Natural killer cell (primary cell): ENCODE measurements around the gene PRDM10. TPM values are rescaled to one million over a fixed set of nuclear protein-coding genes. Genes with fewer than 3 reads are reported as not detected.

Source experiments
- ATAC-seq, 3 donors: fragments of 150-1000 bp in 2 of 3; fragments of 200-7000 bp in 1 of 3; cut with Tn5 transposase; 1 replicate in 1 of 3; 2 replicates in 2 of 3; pipeline ENCODE4 v1.10.0; 2021; ENCODE audit warnings: mild to moderate bottlenecking in 2 of 3, moderate library complexity in 2 of 3
- DNase-seq, 2 donors: peaks; one replicate each; pipeline versions ENCODE4 v3.0.0 to v3.0.0-alpha.2; 2013 to 2021; ENCODE audit warnings: mixed read lengths in 1 of 2
- H3K27ac ChIP-seq: one replicate; pipeline ENCODE4 v1.5.1; 2013; ENCODE audit warnings: mild to moderate bottlenecking, low read length
- H3K27me3 ChIP-seq: one replicate; pipeline ENCODE4 v1.6.1; 2013; ENCODE audit warnings: low read length; ENCODE audit not compliant: control insufficient read depth, insufficient read depth
- H3K36me3 ChIP-seq: one replicate; pipeline ENCODE4 v1.6.1; 2013; ENCODE audit warnings: low read length; ENCODE audit not compliant: control insufficient read depth, insufficient read depth
- H3K4me1 ChIP-seq: one replicate; pipeline ENCODE4 v1.6.1; 2013; ENCODE audit warnings: low read length; ENCODE audit not compliant: control insufficient read depth, insufficient read depth
- H3K4me3 ChIP-seq: one replicate; pipeline ENCODE4 v1.5.1; 2013; ENCODE audit warnings: low read length
- H3K9me3 ChIP-seq: one replicate; pipeline ENCODE4 v1.6.1; 2013; ENCODE audit warnings: low read length; ENCODE audit not compliant: control insufficient read depth, insufficient read depth
- H3K27ac Mint-ChIP-seq, 2 donors: one replicate each; pipeline ENCODE4 v1.8.0; 2022; ENCODE audit warnings: mild to moderate bottlenecking in 2 of 2, mixed read lengths in 2 of 2, moderate library complexity in 1 of 2
- H3K27me3 Mint-ChIP-seq, 2 donors: one replicate each; pipeline ENCODE4 v1.8.0; 2022; ENCODE audit warnings: low read depth in 2 of 2, mixed read lengths in 2 of 2
- H3K36me3 Mint-ChIP-seq: one replicate; pipeline ENCODE4 v1.8.0; 2022; ENCODE audit warnings: mixed read lengths
- H3K4me1 Mint-ChIP-seq, 2 donors: one replicate each; pipeline ENCODE4 v1.8.0; 2022; ENCODE audit warnings: mixed read lengths in 2 of 2
- H3K4me3 Mint-ChIP-seq: one replicate; pipeline ENCODE4 v1.8.0; 2022; ENCODE audit warnings: mild to moderate bottlenecking, moderate library complexity, mixed read lengths
- H3K9me3 Mint-ChIP-seq, 2 donors: one replicate each; pipeline ENCODE4 v1.8.0; 2022; ENCODE audit warnings: mixed read lengths in 2 of 2
- WGBS: methylation state at CpG from one replicate; pipeline ENCODE4 v1.1.7; 2013; ENCODE audit warnings: missing lambda C conversion rate; ENCODE audit not compliant: insufficient coverage; 5-methylcytosine and 5-hydroxymethylcytosine counted together
- intact Hi-C: fragments of 100-400 bp; cut with micrococcal nuclease; formaldehyde crosslinking; loops from one replicate; pipeline ENCODE4 v1.14.2; 2022
- total RNA-seq, 4 donors: library from RNA; stranded (reverse); fragments of 120-200 nt in 1 of 4; gene quantifications; one replicate each; pipeline versions ENCODE4 v1.2.3 to v1.2.4, GENCODE V29; 2013 to 2022
- TF ChIP-seq, protein P1 (sequence below): fragments of 200-600 bp; IDR thresholded peaks from one replicate; pipeline ENCODE4 v1.8.0; 2022; ENCODE audit warnings: antibody characterized with exemption

The PRDM10 gene
- total RNA-seq, 3 donors from 2014 or later (not counting 1 experiment from before 2014, with no cell fraction given): 10.3 to 13.1 (median 12.5) TPM

DNA sequence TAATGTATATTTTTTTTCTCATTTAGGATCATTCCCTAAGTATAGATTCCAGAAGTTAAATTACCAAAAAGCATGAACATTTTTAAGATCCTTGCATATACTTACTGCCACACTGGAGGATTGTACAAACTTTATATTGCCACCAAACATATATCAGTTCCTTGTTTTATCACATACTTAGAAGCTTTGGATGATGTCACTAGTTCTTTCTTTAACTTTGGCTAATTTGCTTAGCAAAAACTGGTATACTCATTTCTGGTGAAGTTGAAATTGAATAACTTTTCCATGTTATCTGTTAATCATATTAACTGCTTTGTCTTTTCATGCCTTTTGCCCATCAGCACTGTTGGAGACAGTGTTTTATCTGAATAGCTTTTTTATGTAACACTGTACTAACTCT is 31.6 kb upstream of the PRDM10 start:
- H3K4me1 ChIP-seq: peaks cover 7% of the 10 kb centered on the region

DNA sequence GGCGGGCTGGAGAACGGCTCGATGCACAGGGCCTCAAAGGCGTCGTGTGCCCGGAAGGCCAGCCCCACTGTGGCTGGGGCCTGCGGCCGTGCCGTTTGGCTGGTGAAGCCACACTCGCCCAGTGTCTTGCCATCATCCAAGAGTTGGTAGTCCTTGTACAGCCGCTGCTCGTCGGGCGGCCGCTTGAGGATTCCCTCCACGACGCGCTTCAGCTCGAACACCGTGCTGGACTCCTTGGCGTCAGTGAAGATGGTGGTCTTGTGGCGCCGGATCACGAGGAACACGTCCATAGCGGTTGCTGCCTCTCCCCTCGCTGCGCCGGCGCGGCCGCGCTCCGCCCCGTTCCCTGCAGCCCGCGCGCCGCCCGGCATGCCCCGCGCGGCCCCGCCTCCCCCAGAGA is 30.3 kb upstream of the PRDM10 start:
- no peaks in the 10 kb centered on the region for H3K9me3 ChIP-seq
- H3K27ac ChIP-seq: no peak overlapping the region
- peaks cover 6 to 8% of the 10 kb centered on the region in 2 donors for H3K27me3 Mint-ChIP-seq
- H3K4me3 ChIP-seq: no peak overlapping the region
- H3K27ac Mint-ChIP-seq: no peak overlapping the region
- H3K4me1 ChIP-seq: peaks cover 6% of the 10 kb centered on the region
- no peaks in the 10 kb centered on the region for H3K9me3 Mint-ChIP-seq
- no peaks in the 10 kb centered on the region for H3K36me3 ChIP-seq
- 95% methylated on average over 44 of the region's 44 CpGs for WGBS
- no peak overlapping the region for H3K4me3 Mint-ChIP-seq
- no peaks in the 10 kb centered on the region for H3K36me3 Mint-ChIP-seq
- H3K4me1 Mint-ChIP-seq: peaks cover 3 to 4% of the 10 kb centered on the region in 2 donors
- no peak for DNase-seq
- ATAC-seq: no peak
- TF ChIP-seq, protein P1, sequence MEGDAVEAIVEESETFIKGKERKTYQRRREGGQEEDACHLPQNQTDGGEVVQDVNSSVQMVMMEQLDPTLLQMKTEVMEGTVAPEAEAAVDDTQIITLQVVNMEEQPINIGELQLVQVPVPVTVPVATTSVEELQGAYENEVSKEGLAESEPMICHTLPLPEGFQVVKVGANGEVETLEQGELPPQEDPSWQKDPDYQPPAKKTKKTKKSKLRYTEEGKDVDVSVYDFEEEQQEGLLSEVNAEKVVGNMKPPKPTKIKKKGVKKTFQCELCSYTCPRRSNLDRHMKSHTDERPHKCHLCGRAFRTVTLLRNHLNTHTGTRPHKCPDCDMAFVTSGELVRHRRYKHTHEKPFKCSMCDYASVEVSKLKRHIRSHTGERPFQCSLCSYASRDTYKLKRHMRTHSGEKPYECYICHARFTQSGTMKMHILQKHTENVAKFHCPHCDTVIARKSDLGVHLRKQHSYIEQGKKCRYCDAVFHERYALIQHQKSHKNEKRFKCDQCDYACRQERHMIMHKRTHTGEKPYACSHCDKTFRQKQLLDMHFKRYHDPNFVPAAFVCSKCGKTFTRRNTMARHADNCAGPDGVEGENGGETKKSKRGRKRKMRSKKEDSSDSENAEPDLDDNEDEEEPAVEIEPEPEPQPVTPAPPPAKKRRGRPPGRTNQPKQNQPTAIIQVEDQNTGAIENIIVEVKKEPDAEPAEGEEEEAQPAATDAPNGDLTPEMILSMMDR: no peak
- H3K27me3 ChIP-seq: no peaks in the 10 kb centered on the region
- intact Hi-C loops: no loop called here

More for the DNA sequence above, 31.6 kb upstream of the PRDM10 start:
- Mint-ChIP-seq H3K27ac (no peak overlapping the region), H3K27me3 (peaks cover 10 to 14% of the 10 kb centered on the region in 2 donors), H3K4me1 (peaks cover 9 to 11% of the 10 kb centered on the region in 2 donors), H3K4me3 (no peak overlapping the region), H3K9me3 (no peaks in the 10 kb centered on the region), H3K36me3 (no peaks in the 10 kb centered on the region)
- intact Hi-C loops: no loop called here
- H3K36me3 ChIP-seq: no peaks in the 10 kb centered on the region
- TF ChIP-seq, protein P1: no peak
- H3K9me3 ChIP-seq: no peaks in the 10 kb centered on the region
- ATAC-seq (no peak), DNase-seq (no peak)
- H3K4me3 ChIP-seq: no peak overlapping the region
- no peak overlapping the region for H3K27ac ChIP-seq
- no peaks in the 10 kb centered on the region for H3K27me3 ChIP-seq

- 98% methylated on average over 2 of the region's 2 CpGs for WGBS
- no peaks in the 10 kb centered on the region for H3K4me1 Mint-ChIP-seq
- no peak overlapping the region for H3K4me3 Mint-ChIP-seq
- H3K27ac ChIP-seq: no peak overlapping the region
- ATAC-seq: no peak
- no peaks in the 10 kb centered on the region for H3K4me1 ChIP-seq
- H3K36me3 Mint-ChIP-seq: no peaks in the 10 kb centered on the region
- H3K4me3 ChIP-seq: no peak overlapping the region
- no peak for DNase-seq
- no peaks in the 10 kb centered on the region for H3K9me3 Mint-ChIP-seq
- no peaks in the 10 kb centered on the region for H3K9me3 ChIP-seq
- H3K27ac Mint-ChIP-seq: no peak overlapping the region
- no peaks in the 10 kb centered on the region for H3K36me3 ChIP-seq
- intact Hi-C loops: no loop called here
- TF ChIP-seq, protein P1: no peak
- no peaks in the 10 kb centered on the region for H3K27me3 ChIP-seq
- H3K27me3 Mint-ChIP-seq: peaks cover 6% of the 10 kb centered on the region in 2 donors
These were observed 29.3 kb upstream of the PRDM10 start for GRCh38 chr11:130031945-130032344.

GRCh38 chr11:130031056-130031455 is 28.4 kb upstream of the PRDM10 start:
- no peaks in the 10 kb centered on the region for H3K4me1 ChIP-seq
- WGBS: 69% methylated on average over 1 of the region's 1 CpG
- TF ChIP-seq, protein P1: no peak
- intact Hi-C loops: no loop called here
- H3K27me3 ChIP-seq: no peaks in the 10 kb centered on the region
- Mint-ChIP-seq H3K27me3 (peaks cover 0 to 2% of the 10 kb centered on the region in 2 donors), H3K9me3 (no peaks in the 10 kb centered on the region), H3K4me3 (no peak overlapping the region), H3K4me1 (no peaks in the 10 kb centered on the region), H3K27ac (no peak overlapping the region), H3K36me3 (no peaks in the 10 kb centered on the region)
- H3K27ac ChIP-seq: no peak overlapping the region
- H3K4me3 ChIP-seq: no peak overlapping the region
- no peaks in the 10 kb centered on the region for H3K9me3 ChIP-seq
- ATAC-seq (no peak), DNase-seq (no peak)
- H3K36me3 ChIP-seq: no peaks in the 10 kb centered on the region
